ENCODE results near the gene HOOK2.

The HOOK2 gene

DNA sequence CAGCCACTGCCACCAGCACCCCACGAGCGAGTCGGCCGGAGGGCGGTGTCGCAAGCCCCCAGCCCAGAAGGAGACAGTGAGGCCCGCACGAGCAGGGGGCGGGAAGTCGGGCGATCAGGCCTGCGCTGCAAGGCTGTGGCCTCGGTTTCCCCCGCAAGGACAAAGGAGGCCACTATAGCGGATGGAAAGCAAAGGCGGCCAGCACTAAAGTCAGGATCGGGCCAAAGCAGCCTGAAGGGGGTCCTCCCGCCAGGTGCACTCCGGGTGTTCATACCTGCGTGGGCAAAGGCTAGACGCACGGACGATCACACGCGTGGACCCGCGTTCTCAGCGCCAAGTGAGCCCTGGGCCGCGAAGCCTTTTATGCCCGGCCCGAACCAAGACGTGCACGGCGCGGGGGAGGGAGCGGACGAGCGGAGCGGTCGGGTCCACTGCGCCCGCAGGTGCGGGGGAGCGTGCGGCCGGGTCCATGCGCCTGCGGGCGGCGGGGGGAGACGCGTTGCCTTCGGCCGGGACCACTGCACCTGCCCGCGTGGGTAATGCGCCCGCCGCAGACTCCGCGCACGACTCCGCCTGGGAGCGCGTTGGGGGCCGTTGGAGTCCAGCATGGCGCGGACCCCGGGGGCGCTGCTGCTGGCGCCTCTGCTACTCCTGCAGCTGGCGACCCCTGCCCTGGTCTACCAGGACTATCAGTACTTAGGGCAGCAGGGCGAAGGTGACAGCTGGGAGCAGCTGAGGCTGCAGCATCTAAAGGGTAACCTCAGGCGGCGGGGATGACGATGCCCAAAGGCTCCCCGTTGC is 26.3 kb upstream of the HOOK2 start, which contains the start of the genes PRDX2 and THSD8 (continued):
- peak; percentile 51 for TF ChIP-seq ZNF843 (tag by site-specific recombination; IDR thresholded peaks at IDR 0.05)
- no peak for TF ChIP-seq ZNF416 (tag by site-specific recombination; IDR thresholded peaks at IDR 0.05)
- TF ChIP-seq KLF7 (tag by site-specific recombination; IDR thresholded peaks at IDR 0.05; ENCODE audit: borderline replicate concordance) = no peak
- peak; percentile 66 for TF ChIP-seq YY1 (tag by site-specific recombination; IDR thresholded peaks at IDR 0.05)
- TF ChIP-seq, protein P1, sequence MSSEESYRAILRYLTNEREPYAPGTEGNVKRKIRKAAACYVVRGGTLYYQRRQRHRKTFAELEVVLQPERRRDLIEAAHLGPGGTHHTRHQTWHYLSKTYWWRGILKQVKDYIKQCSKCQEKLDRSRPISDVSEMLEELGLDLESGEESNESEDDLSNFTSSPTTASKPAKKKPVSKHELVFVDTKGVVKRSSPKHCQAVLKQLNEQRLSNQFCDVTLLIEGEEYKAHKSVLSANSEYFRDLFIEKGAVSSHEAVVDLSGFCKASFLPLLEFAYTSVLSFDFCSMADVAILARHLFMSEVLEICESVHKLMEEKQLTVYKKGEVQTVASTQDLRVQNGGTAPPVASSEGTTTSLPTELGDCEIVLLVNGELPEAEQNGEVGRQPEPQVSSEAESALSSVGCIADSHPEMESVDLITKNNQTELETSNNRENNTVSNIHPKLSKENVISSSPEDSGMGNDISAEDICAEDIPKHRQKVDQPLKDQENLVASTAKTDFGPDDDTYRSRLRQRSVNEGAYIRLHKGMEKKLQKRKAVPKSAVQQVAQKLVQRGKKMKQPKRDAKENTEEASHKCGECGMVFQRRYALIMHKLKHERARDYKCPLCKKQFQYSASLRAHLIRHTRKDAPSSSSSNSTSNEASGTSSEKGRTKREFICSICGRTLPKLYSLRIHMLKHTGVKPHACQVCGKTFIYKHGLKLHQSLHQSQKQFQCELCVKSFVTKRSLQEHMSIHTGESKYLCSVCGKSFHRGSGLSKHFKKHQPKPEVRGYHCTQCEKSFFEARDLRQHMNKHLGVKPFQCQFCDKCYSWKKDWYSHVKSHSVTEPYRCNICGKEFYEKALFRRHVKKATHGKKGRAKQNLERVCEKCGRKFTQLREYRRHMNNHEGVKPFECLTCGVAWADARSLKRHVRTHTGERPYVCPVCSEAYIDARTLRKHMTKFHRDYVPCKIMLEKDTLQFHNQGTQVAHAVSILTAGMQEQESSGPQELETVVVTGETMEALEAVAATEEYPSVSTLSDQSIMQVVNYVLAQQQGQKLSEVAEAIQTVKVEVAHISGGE (tag by site-specific recombination; conservative IDR thresholded peaks at IDR 0.05; ENCODE audit: low read depth) = peak; percentile 73
- TF ChIP-seq ZNF596 (tag by site-specific recombination; IDR thresholded peaks at IDR 0.05) = peak; percentile 42; the same call in 1 of the 2 replicates
- TF ChIP-seq ZSCAN30 (tag by site-specific recombination; IDR thresholded peaks at IDR 0.05) = peak; percentile 95
- peak; percentile 93 for TF ChIP-seq ZNF501 (tag by site-specific recombination; IDR thresholded peaks at IDR 0.05)
- no peak for TF ChIP-seq ZNF473 (tag by site-specific recombination; IDR thresholded peaks at IDR 0.05)
- TF ChIP-seq ZNF658 (tag by site-specific recombination; IDR thresholded peaks at IDR 0.05) = no peak
- TF ChIP-seq, protein P2, sequence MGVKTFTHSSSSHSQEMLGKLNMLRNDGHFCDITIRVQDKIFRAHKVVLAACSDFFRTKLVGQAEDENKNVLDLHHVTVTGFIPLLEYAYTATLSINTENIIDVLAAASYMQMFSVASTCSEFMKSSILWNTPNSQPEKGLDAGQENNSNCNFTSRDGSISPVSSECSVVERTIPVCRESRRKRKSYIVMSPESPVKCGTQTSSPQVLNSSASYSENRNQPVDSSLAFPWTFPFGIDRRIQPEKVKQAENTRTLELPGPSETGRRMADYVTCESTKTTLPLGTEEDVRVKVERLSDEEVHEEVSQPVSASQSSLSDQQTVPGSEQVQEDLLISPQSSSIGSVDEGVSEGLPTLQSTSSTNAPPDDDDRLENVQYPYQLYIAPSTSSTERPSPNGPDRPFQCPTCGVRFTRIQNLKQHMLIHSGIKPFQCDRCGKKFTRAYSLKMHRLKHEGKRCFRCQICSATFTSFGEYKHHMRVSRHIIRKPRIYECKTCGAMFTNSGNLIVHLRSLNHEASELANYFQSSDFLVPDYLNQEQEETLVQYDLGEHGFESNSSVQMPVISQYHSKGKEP (tag by site-specific recombination; IDR thresholded peaks at IDR 0.05) = peak; percentile 63; the same call in 1 of the 2 replicates
- TF ChIP-seq OSR2 (tag by site-specific recombination; IDR thresholded peaks at IDR 0.05) = 0 out of 2 replicates have a peak, but pooled peaks have one; percentile 31
- TF ChIP-seq, protein P3, sequence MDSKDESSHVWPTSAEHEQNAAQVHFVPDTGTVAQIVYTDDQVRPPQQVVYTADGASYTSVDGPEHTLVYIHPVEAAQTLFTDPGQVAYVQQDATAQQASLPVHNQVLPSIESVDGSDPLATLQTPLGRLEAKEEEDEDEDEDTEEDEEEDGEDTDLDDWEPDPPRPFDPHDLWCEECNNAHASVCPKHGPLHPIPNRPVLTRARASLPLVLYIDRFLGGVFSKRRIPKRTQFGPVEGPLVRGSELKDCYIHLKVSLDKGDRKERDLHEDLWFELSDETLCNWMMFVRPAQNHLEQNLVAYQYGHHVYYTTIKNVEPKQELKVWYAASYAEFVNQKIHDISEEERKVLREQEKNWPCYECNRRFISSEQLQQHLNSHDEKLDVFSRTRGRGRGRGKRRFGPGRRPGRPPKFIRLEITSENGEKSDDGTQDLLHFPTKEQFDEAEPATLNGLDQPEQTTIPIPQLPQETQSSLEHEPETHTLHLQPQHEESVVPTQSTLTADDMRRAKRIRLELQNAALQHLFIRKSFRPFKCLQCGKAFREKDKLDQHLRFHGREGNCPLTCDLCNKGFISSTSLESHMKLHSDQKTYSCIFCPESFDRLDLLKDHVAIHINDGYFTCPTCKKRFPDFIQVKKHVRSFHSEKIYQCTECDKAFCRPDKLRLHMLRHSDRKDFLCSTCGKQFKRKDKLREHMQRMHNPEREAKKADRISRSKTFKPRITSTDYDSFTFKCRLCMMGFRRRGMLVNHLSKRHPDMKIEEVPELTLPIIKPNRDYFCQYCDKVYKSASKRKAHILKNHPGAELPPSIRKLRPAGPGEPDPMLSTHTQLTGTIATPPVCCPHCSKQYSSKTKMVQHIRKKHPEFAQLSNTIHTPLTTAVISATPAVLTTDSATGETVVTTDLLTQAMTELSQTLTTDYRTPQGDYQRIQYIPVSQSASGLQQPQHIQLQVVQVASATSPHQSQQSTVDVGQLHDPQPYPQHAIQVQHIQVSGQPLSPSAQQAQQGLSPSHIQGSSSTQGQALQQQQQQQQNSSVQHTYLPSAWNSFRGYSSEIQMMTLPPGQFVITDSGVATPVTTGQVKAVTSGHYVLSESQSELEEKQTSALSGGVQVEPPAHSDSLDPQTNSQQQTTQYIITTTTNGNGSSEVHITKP (tag by site-specific recombination; IDR thresholded peaks at IDR 0.05) = peak; percentile 100
- TF ChIP-seq GLIS2 (tag by site-specific recombination; IDR thresholded peaks at IDR 0.05) = peak; percentile 62
- TF ChIP-seq ZNF274 (IDR thresholded peaks at IDR 0.05; ENCODE audit: low read length) = no peak
- no peak for TF ChIP-seq ZNF274 (tag by site-specific recombination; IDR thresholded peaks at IDR 0.05; ENCODE audit: borderline replicate concordance)
- no peak for TF ChIP-seq MYNN (tag by site-specific recombination; IDR thresholded peaks at IDR 0.05; ENCODE audit: borderline replicate concordance)
- TF ChIP-seq, protein P4, sequence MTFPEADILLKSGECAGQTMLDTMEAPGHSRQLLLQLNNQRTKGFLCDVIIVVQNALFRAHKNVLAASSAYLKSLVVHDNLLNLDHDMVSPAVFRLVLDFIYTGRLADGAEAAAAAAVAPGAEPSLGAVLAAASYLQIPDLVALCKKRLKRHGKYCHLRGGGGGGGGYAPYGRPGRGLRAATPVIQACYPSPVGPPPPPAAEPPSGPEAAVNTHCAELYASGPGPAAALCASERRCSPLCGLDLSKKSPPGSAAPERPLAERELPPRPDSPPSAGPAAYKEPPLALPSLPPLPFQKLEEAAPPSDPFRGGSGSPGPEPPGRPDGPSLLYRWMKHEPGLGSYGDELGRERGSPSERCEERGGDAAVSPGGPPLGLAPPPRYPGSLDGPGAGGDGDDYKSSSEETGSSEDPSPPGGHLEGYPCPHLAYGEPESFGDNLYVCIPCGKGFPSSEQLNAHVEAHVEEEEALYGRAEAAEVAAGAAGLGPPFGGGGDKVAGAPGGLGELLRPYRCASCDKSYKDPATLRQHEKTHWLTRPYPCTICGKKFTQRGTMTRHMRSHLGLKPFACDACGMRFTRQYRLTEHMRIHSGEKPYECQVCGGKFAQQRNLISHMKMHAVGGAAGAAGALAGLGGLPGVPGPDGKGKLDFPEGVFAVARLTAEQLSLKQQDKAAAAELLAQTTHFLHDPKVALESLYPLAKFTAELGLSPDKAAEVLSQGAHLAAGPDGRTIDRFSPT (tag by site-specific recombination; IDR thresholded peaks at IDR 0.05) = peak; percentile 59; the same call in 1 of the 2 replicates
- no peak for TF ChIP-seq ZNF146 (tag by site-specific recombination; IDR thresholded peaks at IDR 0.05)
- TF ChIP-seq, protein P5, sequence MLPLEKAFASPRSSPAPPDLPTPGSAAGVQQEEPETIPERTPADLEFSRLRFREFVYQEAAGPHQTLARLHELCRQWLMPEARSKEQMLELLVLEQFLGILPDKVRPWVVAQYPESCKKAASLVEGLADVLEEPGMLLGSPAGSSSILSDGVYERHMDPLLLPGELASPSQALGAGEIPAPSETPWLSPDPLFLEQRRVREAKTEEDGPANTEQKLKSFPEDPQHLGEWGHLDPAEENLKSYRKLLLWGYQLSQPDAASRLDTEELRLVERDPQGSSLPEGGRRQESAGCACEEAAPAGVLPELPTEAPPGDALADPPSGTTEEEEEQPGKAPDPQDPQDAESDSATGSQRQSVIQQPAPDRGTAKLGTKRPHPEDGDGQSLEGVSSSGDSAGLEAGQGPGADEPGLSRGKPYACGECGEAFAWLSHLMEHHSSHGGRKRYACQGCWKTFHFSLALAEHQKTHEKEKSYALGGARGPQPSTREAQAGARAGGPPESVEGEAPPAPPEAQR (tag by site-specific recombination; IDR thresholded peaks at IDR 0.05) = 0 out of 2 replicates have a peak, but pooled peaks have one; percentile 37
- TF ChIP-seq ZNF777 (tag by site-specific recombination; IDR thresholded peaks at IDR 0.05; ENCODE audit: borderline replicate concordance) = peak; percentile 45; the same call in 1 of the 2 replicates
- TF ChIP-seq, protein P6, sequence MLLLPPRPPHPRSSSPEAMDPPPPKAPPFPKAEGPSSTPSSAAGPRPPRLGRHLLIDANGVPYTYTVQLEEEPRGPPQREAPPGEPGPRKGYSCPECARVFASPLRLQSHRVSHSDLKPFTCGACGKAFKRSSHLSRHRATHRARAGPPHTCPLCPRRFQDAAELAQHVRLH (tag by site-specific recombination; IDR thresholded peaks at IDR 0.05) = no peak
- TF ChIP-seq ZNF184 (tag by site-specific recombination; IDR thresholded peaks at IDR 0.05) = 0 out of 2 replicates have a peak, but pooled peaks have one; percentile 48
- TF ChIP-seq ZNF707 (tag by site-specific recombination; IDR thresholded peaks at IDR 0.05) = no peak
- TF ChIP-seq ZNF10 (tag by site-specific recombination; IDR thresholded peaks at IDR 0.05) = 0 out of 2 replicates have a peak, but pooled peaks have one; percentile 48
- no peak for TF ChIP-seq TRIM28 (IDR thresholded peaks at IDR 0.05; ENCODE audit: borderline replicate concordance, low read length)
- 0 out of 2 replicates have a peak, but pooled peaks have one; percentile 13 for TF ChIP-seq SP2 (tag by site-specific recombination; IDR thresholded peaks at IDR 0.05)

All from HEK293 (cell line).